MCF 10A (cell line): ENCODE measurements around the gene CBLC. TPM values are rescaled to one million over a fixed set of nuclear protein-coding genes. Genes with fewer than 3 reads are reported as not detected.

Source experiments
- BruUV-seq: library from RNA; stranded (reverse); fragments of 400-500 nt; replicated peaks from 2 replicates; lab custom pipeline; 2021; lab: Mats Ljungman, UMichigan
- CTCF ChIA-PET: fragments of 300-600 bp; sonication (Branson Sonifier 250); formaldehyde crosslinking; extraction: SDS; loops from one replicate; lab custom pipeline; 2021; ENCODE audit warnings: antibody characterized with exemption, inconsistent platforms; lab: Yijun Ruan, JAX
- POLR2A ChIA-PET: fragments of 300-600, 350-650 bp; sonication (Branson Sonifier 250); formaldehyde crosslinking; extraction: SDS; loops from one replicate; lab custom pipeline; 2020; ENCODE audit warnings: antibody characterized with exemption, inconsistent platforms; lab: Yijun Ruan, JAX
- DNase-seq: peaks from one replicate; pipeline ENCODE4 v3.0.0-alpha.2; 2018; ENCODE audit not compliant: unreplicated experiment
- H3K27ac Mint-ChIP-seq: one replicate; pipeline ENCODE4 v1.8.0; 2022; ENCODE audit warnings: mild to moderate bottlenecking, low read depth, mixed read lengths; ENCODE audit not compliant: unreplicated experiment
- H3K27me3 Mint-ChIP-seq: one replicate; pipeline ENCODE4 v1.8.0; 2022; ENCODE audit warnings: mixed read lengths; ENCODE audit not compliant: insufficient read depth, unreplicated experiment
- H3K36me3 Mint-ChIP-seq: one replicate; pipeline ENCODE4 v1.8.0; 2022; ENCODE audit warnings: mild to moderate bottlenecking, moderate library complexity, mixed read lengths; ENCODE audit not compliant: insufficient read depth, unreplicated experiment
- H3K4me1 Mint-ChIP-seq: one replicate; pipeline ENCODE4 v1.8.0; 2022; ENCODE audit warnings: mixed read lengths; ENCODE audit not compliant: insufficient read depth, unreplicated experiment
- H3K4me3 Mint-ChIP-seq: one replicate; pipeline ENCODE4 v1.8.0; 2022; ENCODE audit warnings: mild to moderate bottlenecking, moderate library complexity, mixed read lengths; ENCODE audit not compliant: unreplicated experiment
- H3K9me3 Mint-ChIP-seq: one replicate; pipeline ENCODE4 v1.8.0; 2022; ENCODE audit warnings: mixed read lengths; ENCODE audit not compliant: unreplicated experiment
- CTCF ChIP-seq: fragments of 200-600 bp; IDR thresholded peaks from one replicate; pipeline ENCODE4 v1.8.0; 2022; ENCODE audit warnings: antibody characterized with exemption, mild to moderate bottlenecking; ENCODE audit not compliant: unreplicated experiment
- intact Hi-C: fragments of 100-400 bp; cut with micrococcal nuclease; formaldehyde crosslinking; loops from 2 replicates; pipeline ENCODE4 v1.14.1; 2022
- total RNA-seq: library from RNA; stranded (reverse); gene quantifications from 2 replicates; pipeline ENCODE4 v1.2.3, GENCODE V29; 2022

The CBLC gene
- total RNA-seq, 1 experiment from 2014 or later = 14.6 TPM

- intact Hi-C loops = loop anchor here (1.0 to 5.0 kb wide), 2 partner anchors 44 to 106 kb away; no protein-coding TSS in a partner anchor
- DNase-seq = peak; percentile 14
- Mint-ChIP-seq H3K4me1 (peaks cover 27% of the 10 kb centered on the region), H3K9me3 (no peaks in the 10 kb centered on the region), H3K4me3 (peak overlapping the region; percentile 84), H3K27ac (peak overlapping the region; percentile 95), H3K27me3 (no peaks in the 10 kb centered on the region), H3K36me3 (no peaks in the 10 kb centered on the region)
- TF ChIP-seq CTCF = no peak
- ChIA-PET POLR2A (interaction anchor here (0.7 to 3.5 kb wide), 4 partner anchors 40 to 108 kb away, joined by 3 to 17 read pairs (median 6); partner anchors contain the start of genes CLPTM1 and TOMM40), CTCF (interaction anchor here (0.6 to 1.6 kb wide), 10 partner anchors 13 to 120 kb away, joined by 3 to 5 read pairs (median 4); no protein-coding TSS in a partner anchor)
- no TSS peak for BruUV-seq
These were observed 68.9 kb downstream of the CBLC start for GRCh38 chr19:44846455-44847143.

DNA sequence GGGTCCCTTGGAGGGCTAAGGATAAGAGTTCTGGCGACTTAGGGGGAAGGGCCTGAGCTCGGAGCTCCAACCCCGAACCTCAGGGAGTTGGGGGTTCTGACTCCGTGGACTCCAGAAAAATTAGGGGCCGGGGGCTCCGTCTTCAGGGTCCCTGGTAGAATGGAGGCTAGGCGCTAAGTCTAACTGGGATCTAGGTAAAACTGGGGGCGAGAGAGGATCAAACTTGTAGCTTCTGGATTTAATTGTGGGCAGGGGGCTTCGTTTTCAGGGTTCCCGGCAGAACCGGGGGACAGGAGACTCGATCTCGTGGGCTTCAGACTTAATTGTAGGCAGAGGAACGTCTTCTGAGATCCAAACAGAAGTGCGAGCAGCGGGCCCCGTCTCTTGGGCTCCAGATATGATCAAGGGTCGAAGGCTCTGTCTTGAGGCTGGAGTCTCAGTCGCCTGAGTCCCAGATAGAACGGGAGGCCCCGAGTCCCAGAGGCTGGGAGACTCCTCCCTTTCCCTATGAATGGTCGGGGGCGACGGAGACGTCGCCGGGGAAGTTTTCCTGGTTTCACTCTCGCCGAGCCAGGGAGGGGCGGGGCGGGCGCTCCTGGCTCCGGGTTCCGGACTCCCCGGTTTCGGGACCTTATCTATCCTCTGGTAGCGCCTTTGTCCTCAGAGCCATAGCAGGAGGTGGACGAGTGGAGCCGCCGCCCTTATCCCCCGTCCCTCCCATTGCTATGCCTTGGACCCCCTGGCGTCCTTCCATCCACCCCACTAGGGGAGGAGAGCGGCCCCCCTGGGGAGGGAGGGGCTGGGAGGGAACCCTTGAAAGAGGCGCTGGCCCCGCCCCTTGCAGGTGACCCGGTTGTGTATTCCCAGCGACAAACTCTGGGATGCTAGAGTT, 69.7 kb downstream of the CBLC start:
- Mint-ChIP-seq H3K27me3 (no peaks in the 10 kb centered on the region), H3K36me3 (no peaks in the 10 kb centered on the region), H3K27ac (peak overlapping the region; percentile 95), H3K4me3 (peak overlapping the region; percentile 84), H3K4me1 (peaks cover 27% of the 10 kb centered on the region), H3K9me3 (no peaks in the 10 kb centered on the region)
- intact Hi-C loops = loop anchor here (1.0 to 5.0 kb wide), 2 partner anchors 43 to 105 kb away; no protein-coding TSS in a partner anchor
- TSS peak; percentile 62 for BruUV-seq
- ChIA-PET CTCF (interaction anchor here (0.6 to 1.6 kb wide), 8 partner anchors 13 to 121 kb away, joined by 3 to 6 read pairs (median 4); no protein-coding TSS in a partner anchor), POLR2A (interaction anchor here (0.6 to 3.5 kb wide), 4 partner anchors 20 to 332 kb away, joined by 3 to 17 read pairs (median 4); partner anchors contain the start of gene TOMM40)
- DNase-seq = peak; percentile 62
- no peak for TF ChIP-seq CTCF

GRCh38 chr19:44848036-44848811, 70.5 kb downstream of the CBLC start:
- H3K27ac Mint-ChIP-seq = no peak overlapping the region
- intact Hi-C loops = loop anchor here (5.0 kb wide), 1 partner anchor 104 kb away; no protein-coding TSS in a partner anchor
- no TSS peak for BruUV-seq
- no peaks in the 10 kb centered on the region for H3K36me3 Mint-ChIP-seq
- ChIA-PET POLR2A (interaction anchor here (0.5 to 3.5 kb wide), 4 partner anchors 19 to 115 kb away, joined by 3 to 17 read pairs (median 4); partner anchors contain the start of gene TOMM40), CTCF (interaction anchor here (0.7 to 1.3 kb wide), 6 partner anchors 42 to 271 kb away, joined by 3 to 6 read pairs (median 4); no protein-coding TSS in a partner anchor)
- peaks cover 27% of the 10 kb centered on the region for H3K4me1 Mint-ChIP-seq
- no peak for DNase-seq
- no peak for TF ChIP-seq CTCF
- H3K27me3 Mint-ChIP-seq = no peaks in the 10 kb centered on the region
- H3K9me3 Mint-ChIP-seq = no peaks in the 10 kb centered on the region
- H3K4me3 Mint-ChIP-seq = peak overlapping the region; percentile 84
